NCI-H446 treated with DMSO at 0.1 percent for 48 hours (cell line): ENCODE data around the gene ALG12.

Experiments
- DNase-seq: peaks from one replicate; lab custom pipeline; 2025; lab: John Stamatoyannopoulos, UW

ALG12 gene

DNA sequence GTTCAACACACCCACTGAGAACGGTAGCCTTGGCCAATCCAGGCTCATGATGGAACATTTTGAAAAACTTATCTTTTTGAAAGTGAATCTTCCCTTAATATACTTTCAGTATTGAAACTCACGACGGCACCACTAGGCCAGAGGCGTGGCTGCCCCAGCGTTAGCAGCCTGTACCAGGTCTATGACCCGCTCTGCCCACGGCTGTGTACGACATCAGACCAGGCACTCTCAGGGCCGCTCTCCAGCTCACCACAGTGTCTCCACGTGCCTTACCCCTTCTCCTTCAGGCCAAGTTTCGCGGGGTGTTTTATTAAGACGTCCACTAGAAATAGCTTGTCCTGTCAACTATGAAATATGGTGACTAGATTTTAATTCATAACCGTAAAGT lies 31.2 kb downstream of the ALG12 start:
- no peak for DNase-seq

DNA sequence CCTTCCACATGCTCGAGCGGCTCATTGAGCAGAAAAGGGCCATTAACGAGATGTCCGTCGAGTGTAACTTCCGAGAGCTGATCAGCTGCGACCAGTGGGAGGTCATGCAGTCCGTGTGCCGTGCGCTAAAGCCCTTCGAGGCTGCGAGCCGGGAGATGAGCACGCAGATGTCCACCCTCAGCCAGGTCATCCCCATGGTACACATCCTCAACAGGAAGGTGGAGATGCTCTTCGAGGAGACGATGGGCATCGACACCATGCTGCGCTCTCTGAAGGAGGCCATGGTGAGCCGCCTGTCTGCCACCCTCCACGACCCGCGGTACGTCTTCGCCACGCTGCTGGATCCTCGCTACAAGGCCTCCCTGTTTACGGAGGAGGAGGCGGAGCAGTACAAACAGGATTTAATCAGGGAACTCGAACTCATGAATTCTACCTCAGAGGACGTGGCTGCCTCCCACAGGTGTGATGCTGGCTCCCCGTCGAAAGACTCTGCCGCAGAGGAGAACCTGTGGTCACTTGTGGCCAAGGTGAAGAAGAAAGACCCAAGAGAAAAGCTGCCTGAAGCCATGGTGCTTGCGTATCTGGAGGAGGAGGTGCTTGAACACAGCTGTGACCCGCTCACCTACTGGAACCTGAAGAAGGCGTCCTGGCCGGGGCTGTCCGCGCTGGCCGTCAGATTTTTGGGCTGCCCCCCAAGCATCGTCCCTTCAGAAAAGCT lies 31.7 kb downstream of the ALG12 start:
- no peak for DNase-seq

DNA sequence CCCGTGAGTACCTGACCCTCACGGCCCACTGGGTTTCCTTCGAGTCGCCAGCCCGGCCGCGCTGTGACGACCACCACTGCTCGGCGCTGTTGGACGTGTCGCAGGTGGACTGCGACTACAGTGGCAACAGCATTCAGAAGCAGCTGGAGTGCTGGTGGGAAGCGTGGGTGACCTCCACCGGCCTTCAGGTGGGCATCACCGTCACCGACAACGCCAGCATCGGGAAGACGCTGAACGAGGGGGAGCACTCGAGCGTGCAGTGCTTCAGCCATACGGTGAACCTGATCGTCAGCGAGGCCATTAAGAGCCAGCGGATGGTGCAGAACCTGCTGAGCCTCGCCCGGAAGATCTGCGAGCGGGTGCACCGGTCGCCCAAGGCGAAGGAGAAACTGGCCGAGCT lies 32.4 kb downstream of the ALG12 start:
- no peak for DNase-seq

DNA sequence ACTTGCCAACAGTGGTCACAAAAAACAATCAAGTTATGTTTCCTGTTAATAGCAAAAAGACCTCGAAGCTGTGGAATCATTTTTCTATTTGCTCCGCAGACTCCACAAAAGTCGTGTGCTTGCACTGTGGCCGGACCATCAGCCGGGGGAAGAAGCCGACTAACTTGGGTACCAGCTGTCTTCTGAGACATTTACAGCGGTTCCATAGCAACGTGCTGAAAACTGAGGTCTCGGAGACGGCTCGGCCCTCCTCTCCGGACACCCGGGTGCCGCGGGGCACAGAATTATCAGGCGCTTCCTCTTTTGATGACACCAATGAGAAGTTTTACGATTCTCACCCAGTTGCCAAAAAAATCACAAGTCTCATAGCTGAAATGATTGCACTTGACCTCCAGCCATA lies 33.0 kb downstream of the ALG12 start:
- DNase-seq: no peak

DNA sequence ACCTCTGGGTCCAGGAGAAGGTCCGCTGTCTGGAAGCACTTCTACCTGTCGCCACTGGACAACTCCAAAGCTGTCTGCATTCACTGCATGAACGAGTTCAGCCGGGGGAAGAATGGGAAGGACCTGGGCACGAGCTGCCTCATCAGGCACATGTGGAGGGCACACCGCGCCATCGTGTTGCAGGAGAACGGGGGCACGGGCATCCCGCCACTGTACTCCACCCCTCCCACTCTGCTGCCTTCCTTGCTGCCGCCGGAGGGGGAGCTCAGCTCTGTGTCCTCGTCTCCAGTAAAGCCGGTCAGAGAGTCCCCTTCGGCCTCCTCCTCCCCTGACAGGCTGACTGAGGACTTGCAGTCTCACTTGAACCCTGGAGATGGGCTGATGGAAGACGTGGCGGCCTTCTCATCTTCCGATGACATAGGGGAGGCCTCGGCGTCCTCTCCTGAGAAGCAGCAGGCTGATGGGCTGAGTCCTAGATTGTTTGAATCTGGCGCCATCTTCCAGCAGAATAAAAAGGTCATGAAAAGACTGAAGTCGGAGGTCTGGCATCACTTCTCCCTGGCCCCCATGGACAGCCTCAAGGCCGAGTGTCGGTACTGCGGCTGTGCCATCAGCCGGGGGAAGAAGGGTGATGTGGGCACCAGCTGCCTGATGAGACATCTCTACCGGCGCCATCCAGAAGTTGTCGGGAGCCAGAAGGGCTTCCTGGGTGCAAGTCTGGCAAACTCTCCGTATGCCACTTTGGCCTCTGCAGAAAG lies 33.6 kb downstream of the ALG12 start:
- no peak for DNase-seq

DNA sequence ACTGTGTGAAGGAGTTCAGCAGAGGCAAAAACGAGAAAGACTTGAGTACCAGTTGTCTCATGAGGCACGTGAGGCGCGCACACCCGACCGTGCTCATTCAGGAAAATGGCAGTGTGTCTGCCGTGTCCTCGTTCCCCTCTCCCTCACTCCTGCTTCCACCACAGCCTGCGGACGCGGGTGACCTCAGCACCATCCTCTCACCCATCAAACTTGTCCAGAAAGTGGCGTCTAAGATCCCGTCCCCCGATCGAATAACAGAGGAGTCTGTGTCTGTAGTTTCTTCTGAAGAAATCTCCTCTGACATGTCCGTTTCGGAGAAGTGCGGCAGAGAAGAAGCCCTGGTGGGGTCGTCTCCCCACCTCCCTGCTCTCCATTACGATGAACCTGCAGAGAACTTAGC lies 34.2 kb downstream of the ALG12 start:
- no peak for DNase-seq

DNA sequence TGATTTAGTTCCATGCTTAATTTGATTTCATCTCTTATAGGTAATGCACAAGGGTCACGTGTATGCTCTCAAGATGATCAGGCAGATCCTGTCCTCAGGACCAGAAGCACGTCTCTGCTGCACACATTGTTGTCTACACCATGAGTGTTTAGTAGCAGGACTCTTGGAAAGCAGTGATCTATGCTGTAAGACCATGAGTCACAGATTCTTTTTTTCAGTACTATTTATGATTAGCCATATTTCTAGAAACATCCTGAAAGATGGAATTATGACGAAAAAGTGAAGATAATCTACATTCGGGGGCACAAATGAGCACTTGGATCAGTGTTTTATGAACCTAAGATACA lies 35.0 kb downstream of the ALG12 start:
- no peak for DNase-seq

DNA sequence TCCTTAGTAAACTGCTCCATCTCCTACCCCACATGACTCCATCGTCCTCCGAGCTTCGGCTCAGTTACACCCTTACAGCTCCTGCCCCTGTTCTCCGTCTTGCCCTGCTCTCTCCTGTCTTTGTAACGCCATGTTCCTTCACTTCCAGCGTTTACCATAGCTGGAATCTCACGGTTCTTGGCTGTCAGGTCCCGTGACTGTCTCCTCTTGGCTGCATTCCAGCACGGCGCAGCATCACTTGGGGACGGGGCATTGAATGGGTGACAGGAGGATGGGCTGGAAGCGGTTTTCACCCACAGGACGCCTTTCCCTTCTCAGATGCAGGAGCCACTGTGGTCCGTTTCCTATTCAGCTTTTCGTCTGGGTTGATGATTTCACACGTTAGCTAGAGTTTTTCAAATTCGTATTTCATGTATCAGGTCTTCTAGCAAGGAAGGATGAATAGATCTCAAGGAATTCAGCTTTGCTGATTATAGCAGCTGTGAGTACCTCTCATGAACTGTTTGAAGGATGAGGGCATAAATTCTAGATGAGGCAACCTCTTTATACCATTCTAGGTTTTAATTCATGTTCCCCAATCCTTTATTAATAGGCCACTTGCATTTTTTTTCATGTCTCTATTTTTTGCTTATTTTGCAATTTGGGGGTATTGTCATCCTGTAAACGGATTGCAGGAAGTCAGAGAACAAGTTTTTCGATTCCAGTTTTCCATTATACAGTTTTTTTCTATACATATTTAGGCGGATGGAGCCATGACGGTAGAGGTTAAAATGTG lies 35.5 kb downstream of the ALG12 start:
- no peak for DNase-seq

DNA sequence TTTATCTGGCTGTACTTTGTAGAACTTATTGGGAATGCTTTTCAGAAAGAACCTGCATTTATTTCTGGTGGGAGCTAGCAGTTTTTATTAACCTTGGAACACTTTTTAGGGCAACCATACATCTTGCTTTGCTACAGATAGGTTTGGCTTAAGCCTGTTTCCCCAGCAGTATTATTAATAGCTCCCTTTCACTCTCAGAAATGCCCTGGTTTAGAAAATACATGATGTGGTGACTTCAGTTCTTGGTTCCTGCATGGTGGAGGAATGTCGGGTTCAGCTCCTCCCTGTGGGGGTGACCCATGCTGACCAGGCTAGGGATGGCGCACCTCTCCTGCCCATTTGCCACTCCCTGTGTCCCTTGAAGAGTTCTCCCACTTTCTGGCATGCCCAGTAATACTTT lies 36.4 kb downstream of the ALG12 start:
- no peak for DNase-seq

DNA sequence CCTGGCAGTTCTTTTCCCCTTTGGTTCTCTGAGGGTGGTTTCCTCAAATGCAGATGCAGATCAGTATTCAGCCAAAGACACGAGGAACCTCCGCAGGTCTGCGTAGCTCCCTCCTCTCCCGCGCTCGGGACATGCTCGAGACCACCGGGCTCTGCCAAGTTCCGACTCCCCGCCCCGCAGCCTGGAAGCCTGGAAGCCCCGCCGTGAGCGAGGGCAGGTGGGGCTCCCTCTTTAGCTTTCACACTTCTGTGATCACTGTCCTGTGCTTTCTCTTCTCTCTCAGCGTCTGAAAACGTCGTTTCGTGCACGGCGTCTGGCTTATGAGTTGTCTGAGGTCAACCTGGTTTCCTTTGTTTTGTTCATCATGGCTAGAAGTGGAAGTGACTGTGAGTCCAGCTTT lies 38.0 kb downstream of the ALG12 start:
- no peak for DNase-seq

DNA sequence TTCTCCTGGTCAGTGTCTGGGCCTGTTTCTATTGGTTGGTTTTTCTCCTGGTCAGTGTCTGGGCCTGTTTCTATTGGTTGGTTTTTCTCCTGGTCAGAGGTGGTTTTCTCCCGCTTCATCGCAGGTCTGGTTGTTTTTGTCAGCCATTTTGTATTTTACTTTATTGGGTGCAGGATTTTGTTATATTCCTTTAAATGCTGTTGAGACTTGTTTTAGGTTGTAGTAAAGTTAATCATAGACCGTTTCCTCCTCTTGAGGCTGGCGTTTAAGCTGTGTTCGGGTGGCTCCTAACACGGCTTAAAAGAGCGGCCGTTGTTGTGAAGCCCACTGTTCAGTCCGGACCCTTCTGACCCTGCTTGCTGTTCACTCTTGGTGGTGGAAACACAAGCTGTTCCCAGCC lies 38.4 kb downstream of the ALG12 start:
- no peak for DNase-seq

DNA sequence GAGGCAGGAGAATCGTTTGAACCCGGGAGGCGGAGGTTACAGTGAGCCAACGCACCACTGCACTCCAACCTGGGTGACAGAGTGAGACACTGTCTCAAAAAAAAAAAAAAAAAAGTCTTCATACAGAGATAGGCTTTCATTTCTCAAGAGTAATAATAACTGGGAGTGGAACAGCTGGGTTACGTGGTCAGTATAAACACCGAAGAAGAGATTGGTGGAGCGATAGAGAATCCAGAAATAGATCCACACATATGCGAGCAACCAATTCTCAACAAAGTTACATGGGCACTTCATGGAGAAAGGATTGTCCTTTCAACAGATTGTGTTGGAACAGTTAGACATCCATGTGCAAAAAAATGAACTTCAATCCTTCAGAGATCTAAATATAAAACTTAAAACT lies 40.0 kb downstream of the ALG12 start:
- DNase-seq: no peak

DNA sequence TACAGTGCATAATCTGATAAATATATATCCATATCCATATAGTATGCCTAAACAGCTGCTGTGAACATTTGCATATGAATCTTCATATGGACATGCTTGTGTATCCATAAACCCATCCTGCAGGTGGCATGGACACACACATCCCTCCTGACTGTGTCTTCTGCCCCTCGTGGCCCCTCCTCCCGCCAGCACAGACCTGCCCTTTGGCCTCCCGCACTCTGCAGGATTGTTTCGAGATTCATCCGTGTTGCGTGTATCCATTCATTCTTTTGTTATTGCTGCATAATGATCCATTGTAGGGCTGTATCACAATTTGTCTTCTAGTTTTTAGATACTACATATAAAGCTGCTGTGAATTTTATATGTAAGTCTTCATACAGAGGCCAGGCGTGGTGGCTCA lies 40.6 kb downstream of the ALG12 start:
- no peak for DNase-seq

DNA sequence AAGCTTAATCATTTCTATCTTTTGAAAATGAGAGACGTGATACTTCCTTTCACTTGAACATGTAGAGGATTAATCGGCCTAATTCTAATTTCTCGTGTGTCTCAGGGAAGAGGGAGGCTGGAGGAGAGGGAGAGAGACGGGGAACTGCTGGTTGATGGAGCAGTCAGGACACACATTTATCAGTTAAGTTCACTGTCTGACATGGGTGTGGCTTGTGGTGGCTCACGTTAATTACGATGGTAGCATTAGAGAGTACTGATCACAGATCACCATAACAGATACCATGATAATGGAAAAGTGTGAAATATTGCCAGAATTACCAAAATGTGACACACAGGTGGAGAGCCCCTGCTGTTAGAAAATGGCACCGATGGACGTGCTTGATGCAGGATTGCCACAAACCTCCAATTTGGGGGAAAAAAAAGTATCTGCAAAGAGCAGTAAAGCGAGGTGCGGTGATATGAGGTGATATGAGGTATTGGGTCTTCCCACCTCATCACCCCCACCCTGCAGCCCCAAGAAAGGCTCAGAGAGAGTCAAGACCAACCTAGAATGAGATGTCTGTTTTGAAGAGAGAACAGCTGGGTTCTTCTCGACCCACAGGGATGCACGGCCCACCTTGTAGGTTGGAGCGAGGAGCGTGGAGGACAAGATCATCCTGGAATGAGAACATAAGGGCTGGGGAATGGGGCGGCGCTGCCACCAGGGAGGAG lies 44.9 kb downstream of the ALG12 start:
- no peak for DNase-seq

DNA sequence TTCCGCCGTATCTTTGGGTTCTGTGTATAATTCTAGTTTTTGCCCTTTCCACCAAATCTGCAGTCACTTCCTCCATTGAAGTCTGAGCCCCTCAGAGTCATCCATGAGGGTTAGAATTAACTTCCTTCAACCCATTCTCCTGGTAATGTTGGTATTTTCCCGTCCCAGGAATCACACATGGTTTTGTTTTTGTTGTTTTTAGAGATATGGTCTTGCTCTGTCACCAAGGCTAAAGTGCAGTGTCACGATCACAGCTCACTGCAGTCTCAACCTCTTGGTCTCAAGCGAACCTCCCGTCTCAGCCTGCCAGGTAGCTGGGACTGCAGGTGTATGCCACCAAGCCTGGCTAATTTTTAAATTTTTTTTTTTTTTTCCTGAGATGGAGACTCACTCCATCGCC lies 45.9 kb downstream of the ALG12 start:
- no peak for DNase-seq

DNA sequence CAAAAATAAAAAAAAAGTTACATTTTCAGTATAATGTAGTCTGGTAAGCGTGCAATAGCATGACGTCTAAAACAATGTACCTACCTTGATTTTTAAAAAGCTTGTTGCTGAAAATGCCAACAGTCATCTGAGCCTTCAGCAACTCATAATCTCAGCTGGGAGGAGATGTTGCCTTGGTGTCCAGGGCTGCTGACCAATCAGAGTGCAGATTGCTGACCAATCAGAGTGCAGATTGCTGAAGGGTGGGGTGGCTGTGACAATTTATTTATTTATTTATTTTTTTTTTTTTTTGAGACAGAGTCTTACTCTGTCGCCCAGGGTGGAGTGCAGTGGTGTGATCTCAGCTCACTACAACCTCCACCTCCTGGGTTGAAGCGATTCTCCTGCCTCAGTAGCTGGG lies 46.8 kb downstream of the ALG12 start:
- DNase-seq: no peak

DNA sequence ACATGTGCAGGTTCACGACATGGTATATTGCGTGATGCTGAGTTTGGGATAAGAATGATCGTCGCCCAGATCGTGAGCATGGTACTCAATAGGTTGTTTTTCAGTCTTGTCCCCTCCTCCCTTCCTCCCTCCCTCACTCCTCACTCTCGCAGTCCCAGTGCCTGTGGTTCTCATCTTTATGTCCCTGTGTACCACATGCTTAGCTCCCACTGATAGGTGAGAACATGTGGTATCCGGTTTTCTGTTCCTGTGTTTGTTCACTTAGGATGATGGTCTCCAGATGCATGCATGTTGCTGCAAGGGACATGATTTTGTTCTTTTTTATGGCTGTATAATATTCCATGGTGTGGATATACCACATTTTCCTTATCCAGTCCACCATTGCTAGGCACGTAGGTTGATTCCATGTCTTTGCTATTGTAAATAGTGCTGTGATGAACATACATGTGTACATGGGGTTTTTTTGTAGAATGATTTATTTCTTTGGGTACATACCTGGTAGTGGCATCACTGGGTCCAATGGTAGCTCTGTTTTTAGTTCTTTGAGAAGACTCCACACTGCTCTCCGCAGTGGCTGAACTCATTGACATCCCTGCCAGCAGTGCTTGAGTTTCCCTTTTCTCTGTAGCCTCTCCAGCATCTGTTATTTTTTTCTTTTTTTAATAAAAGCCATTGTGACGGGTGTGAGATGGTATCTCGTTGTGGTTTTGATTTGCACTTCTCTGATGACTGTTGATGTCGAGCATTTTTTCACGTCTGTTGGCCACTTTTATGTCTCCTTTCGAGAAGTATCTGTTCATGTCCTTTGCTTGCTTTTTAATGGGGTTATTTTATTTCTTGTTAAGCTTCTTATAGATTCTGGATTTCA lies 48.2 kb downstream of the ALG12 start:
- DNase-seq: no peak

DNA sequence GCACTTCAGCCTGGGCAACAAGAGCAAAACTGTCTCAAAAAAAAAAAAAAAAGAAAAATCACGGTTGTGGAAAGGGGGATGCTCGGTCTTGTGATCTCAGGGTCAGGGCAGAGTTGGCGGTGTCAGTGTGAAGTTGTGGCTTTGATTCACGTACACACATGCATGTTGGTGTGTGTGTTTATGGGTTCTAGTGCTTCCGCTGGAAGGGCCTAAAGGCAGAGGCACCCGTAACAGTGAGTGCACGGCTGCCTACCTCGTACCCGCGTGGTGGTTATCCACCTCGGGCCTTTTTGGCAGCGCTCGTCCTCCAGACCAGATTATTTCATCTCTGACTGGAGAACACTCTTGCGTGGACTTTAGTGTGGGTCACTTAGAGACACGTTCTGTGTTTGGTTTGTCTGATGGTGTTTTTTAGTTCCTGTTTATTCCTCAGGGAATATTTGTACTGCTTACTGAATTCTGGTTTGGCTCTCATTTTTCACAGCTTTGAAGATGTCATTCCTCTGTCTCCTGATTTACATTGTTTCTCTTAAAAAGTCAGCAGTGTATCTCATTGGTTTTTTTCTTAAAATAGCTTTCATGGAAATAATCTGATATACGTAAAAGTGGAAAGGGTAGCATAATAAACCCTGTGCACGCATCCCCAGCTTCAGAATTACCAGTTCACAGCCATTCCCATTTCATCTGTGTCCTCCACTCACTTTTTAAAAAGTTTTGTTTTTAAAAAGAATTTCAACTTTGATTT lies 49.0 kb downstream of the ALG12 start:
- no peak for DNase-seq

DNA sequence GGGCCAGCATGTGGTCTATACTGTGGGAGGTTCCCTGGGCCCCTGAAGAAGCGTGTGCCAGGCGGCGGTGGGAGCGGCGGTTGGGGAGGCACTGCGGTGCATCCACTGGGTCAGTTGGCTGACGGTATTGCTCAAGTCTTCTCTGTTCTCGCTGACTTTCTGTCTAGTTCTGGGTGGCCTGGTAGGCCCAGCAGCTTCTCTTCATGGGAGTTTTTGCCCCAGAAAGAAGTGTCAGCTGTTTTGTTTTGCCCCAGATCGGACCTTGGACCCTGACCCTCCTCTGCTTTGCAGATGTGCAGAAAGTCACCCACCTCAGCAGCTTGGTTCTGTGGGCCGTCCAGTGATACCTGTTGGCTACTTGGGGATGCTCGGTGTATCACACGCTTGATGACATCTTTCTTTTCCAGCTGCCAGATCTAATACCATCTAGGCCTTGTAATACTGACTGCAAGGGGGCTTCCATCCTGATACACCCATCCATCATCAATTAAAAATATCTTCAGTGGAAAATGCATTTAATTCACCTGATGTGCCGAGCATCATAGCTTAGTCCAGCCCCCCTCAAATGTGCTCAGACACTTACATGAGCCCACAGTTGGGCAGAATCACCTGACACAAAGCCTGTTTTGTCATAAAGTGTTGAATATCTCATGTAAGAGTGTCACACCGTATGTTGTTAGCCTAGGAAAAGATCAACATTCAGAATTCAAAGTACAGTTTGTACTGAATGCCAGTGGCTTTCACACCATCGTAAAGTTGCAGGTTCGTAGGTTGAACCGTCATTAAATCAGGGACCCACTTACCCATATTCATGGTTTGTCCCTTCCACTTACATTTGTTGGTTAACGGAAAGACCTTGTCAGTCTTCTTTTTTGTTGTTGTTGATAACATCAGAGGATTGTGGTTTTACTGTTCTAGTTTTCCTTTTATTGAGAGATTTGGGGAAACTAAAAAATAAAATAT lies 50.7 kb downstream of the ALG12 start:
- DNase-seq: no peak

DNA sequence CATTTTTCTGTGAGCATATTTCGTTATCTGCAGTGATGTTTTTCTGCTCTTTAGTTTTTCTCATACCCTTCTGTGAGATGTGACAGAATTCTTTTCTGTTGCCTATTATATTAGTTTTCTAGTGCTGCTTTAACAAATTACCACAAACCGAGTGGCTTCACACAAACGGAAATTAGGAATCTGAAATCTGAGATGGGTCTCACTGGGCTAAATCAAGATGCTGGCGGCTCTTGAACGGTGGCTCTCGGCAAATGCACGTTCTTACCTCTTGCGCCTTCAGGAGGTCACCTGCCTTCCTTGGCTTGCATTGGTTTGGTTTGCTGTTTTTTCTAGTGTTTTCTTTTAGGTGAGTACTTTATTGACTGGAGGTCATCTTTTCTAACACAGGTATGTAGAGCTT lies 51.6 kb downstream of the ALG12 start:
- no peak for DNase-seq
